Chondrocyte (in vitro differentiated cells): ENCODE data around the gene MRPL43. TPM values are rescaled to one million over a fixed set of nuclear protein-coding genes. Genes with fewer than 3 reads are reported as not detected.

Experiments used
- DNase-seq: peaks from one replicate; pipeline ENCODE4 v3.0.0; 2021; ENCODE audit warnings: mixed read lengths, low spot score
- H3K27ac Mint-ChIP-seq: one replicate; pipeline ENCODE4 v1.8.0; 2021; ENCODE audit warnings: mild to moderate bottlenecking, moderate library complexity, mixed read lengths; ENCODE audit not compliant: unreplicated experiment
- H3K27me3 Mint-ChIP-seq: 2 replicates; pipeline ENCODE4 v1.8.0; 2021; ENCODE audit warnings: low read depth, mixed read lengths
- H3K36me3 Mint-ChIP-seq: 2 replicates; pipeline ENCODE4 v1.8.0; 2021; ENCODE audit warnings: low read depth, mixed read lengths
- H3K4me1 Mint-ChIP-seq: 2 replicates; pipeline ENCODE4 v1.8.0; 2021; ENCODE audit warnings: low read depth, mild to moderate bottlenecking, mixed read lengths
- H3K4me3 Mint-ChIP-seq: one replicate; pipeline ENCODE4 v1.8.0; 2021; ENCODE audit warnings: mild to moderate bottlenecking, moderate library complexity, mixed read lengths; ENCODE audit not compliant: unreplicated experiment
- H3K9me3 Mint-ChIP-seq: 2 replicates; pipeline ENCODE4 v1.8.0; 2021; ENCODE audit warnings: low read depth, mixed read lengths
- CTCF ChIP-seq: fragments of 200-600 bp; sonication (generic); IDR thresholded peaks from 2 replicates; pipeline ENCODE4 v1.5.0; 2021; ENCODE audit warnings: antibody characterized with exemption, mild to moderate bottlenecking, moderate library complexity
- total RNA-seq: library from RNA; stranded (reverse); gene quantifications from 3 replicates; pipeline ENCODE4 v1.2.1, GENCODE V29; 2021

Gene MRPL43
- total RNA-seq, 1 donor from 2014 or later = 54.0 TPM

- Mint-ChIP-seq H3K9me3 (no peaks in the 10 kb centered on the region), H3K4me3 (peak overlapping the region; percentile 70), H3K27me3 (no peaks in the 10 kb centered on the region), H3K4me1 (peaks cover 12% of the 10 kb centered on the region), H3K27ac (no peak overlapping the region), H3K36me3 (no peaks in the 10 kb centered on the region)
- TF ChIP-seq CTCF = no peak
- DNase-seq = no peak
Measured at GRCh38 chr10:100968062-100968736, 19.1 kb downstream of the MRPL43 start.

GRCh38 chr10:100967332-100967731 lies 20.0 kb downstream of the MRPL43 start:
- Mint-ChIP-seq H3K27me3 (no peaks in the 10 kb centered on the region), H3K9me3 (no peaks in the 10 kb centered on the region), H3K27ac (no peak overlapping the region), H3K4me1 (peaks cover 12% of the 10 kb centered on the region), H3K36me3 (peaks cover 7% of the 10 kb centered on the region), H3K4me3 (no peak overlapping the region)
- DNase-seq = no peak
- no peak for TF ChIP-seq CTCF

- no peak for TF ChIP-seq CTCF
- no peaks in the 10 kb centered on the region for H3K9me3 Mint-ChIP-seq
- no peaks in the 10 kb centered on the region for H3K27me3 Mint-ChIP-seq
- H3K36me3 Mint-ChIP-seq = peaks cover 8% of the 10 kb centered on the region
- H3K4me1 Mint-ChIP-seq = peaks cover 12% of the 10 kb centered on the region
- no peak for DNase-seq
- no peak overlapping the region for H3K4me3 Mint-ChIP-seq
- H3K27ac Mint-ChIP-seq = no peak overlapping the region
Measured at GRCh38 chr10:100966887-100967286, 20.4 kb downstream of the MRPL43 start.

- no peak for TF ChIP-seq CTCF
- no peaks in the 10 kb centered on the region for H3K27me3 Mint-ChIP-seq
- no peak overlapping the region for H3K27ac Mint-ChIP-seq
Measured at GRCh38 chr10:100965820-100966219, 21.5 kb downstream of the MRPL43 start.

GRCh38 chr10:100963826-100964225 lies 23.5 kb downstream of the MRPL43 start:
- Mint-ChIP-seq H3K27me3 (no peaks in the 10 kb centered on the region), H3K4me1 (peaks cover 11% of the 10 kb centered on the region), H3K36me3 (peaks cover 23% of the 10 kb centered on the region), H3K4me3 (no peak overlapping the region), H3K27ac (no peak overlapping the region), H3K9me3 (no peaks in the 10 kb centered on the region)
- no peak for DNase-seq
- TF ChIP-seq CTCF = no peak

More at GRCh38 chr10:100965820-100966219, 21.5 kb downstream of the MRPL43 start:
- DNase-seq = no peak
- Mint-ChIP-seq H3K36me3 (peaks cover 10% of the 10 kb centered on the region), H3K9me3 (no peaks in the 10 kb centered on the region), H3K4me3 (no peak overlapping the region), H3K4me1 (peaks cover 12% of the 10 kb centered on the region)
